HG02852 (cell line): Measurements from ENCODE around the gene TRIM33.
"Not testable (repeated sequence)": the region's sequence is repeated elsewhere in the genome, so short reads cannot be mapped to it uniquely, and the experiment has no call there.

ENCODE experiments used
- ATAC-seq: cut with Tn5 transposase; IDR thresholded peaks from one replicate; pipeline ENCODE4 v1.9.1; 2021; ENCODE audit warnings: mild to moderate bottlenecking, moderate library complexity; ENCODE audit not compliant: unreplicated experiment

The TRIM33 gene

DNA sequence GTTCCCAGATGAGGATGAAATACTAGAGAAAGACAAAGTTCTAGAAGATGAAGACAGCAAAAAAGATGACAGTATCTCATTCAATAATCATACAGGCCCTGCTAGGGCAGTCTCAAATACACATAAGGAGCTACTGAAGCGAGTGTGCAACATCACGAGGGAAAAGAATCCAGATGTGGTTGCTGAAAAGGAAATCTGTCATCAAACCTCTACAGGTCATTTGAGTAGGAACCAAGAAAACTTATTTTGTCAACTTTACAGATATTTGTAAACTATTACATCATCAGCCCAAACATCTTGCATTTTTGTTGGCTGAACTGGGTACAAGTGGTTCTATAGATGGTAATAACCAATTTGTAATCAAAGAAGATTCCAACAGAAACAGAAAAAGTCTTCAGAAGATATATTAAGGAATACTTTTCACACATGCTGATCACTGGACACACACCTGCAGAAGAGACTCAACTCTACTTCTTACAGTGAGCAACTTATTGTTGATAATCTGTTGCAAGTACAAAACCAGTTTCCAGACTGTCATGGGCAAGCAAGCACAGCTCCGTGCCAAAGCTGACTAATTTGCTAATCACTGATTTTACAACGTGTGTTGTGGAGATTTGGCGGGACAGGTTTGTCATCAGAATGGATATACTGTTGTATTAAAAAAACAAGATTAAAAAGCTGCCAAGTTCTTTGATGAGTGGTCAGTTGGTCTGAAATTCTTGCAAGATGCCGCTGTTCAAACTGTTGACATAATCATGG is 42.1 kb downstream of the TRIM33 start:
- ATAC-seq, result peak; percentile 50

DNA sequence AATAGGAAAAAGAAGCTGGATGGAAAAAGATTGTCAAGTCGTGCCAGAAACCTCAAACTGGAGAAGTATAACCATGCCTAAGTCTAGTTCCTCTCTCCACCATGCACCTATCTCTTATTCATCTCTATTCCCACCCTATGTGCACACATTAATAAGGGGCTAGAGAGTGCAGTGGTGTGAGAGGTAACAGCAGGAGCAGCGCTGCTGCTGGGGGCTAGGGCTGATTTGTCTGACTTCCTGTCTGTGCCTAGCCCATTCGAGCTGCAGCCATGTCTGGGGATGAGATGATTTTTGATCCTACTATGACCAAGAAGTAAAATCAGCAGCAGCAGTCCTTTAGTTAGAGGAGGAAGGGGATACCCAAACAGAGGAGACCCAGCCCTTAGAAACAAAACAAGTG is 43.0 kb downstream of the TRIM33 start:
- ATAC-seq, result no peak

DNA sequence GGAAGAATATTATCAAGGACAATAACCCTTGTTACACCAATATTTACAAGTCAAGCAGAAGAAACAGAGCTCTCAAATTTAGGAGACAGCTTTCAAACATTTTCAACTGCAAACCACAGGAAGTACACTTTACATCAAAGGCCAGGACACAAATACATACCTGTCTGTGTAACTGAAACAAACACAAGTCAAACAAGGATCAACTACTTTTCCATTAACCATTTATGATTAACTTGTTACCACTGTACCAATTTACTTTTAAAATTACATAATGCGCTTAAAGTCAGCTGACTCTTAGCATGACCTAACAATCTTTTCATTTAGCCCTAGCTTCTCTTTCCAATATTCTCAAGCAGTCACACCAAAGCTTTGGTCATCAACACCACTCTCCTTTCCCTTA is 43.5 kb downstream of the TRIM33 start:
- no peak for ATAC-seq

DNA sequence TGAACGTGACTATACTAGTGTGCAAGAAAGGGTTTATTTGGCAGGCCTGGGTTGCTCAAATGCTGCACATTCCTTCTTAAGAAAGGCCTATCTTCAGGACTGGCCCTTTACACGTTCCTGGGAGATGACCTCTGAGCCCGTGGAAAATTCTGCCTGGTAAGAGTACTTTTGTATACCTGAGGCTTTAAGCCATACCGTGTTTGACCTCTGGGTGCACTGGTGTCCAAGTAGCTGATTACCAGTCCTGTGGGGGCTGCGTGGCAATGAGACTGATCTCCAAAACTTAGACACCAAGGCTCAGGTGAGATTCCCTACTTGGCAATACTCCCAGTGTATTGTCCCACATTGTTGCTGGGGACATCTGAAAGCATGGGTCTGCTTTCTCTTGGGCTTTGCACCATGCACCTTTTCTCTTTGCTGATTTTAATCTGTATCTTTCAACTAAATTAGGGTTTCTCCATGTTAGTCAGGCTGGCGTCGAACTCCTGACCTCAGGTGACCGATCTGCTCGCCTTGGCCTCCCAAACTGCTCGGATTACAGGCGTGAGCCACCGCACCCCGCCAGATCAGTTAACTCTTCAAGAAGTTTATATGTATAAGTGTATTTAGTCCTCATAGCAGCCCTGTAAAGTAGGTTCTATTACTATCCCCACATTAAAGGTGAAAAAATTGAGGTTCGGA is 44.5 kb downstream of the TRIM33 start:
- ATAC-seq, result no peak

DNA sequence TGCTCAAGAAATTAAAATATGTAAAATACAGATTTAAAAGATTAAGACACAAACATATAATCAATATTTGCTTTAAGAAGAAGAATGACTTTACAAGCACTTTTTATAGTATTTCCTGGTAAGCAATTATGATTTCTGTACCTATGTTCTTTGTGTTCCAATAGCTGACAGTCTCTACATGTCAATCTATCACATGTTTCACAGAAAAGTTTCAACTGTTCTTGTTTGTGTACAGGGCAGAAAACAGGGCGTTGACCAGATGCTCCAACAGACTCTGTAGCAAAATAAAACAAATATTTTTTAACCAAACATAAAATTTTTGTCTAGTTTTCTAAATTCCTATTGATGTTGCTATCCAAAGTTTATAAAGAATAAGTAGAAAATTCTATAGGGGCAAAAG is 48.0 kb downstream of the TRIM33 start:
- ATAC-seq, result no peak

GRCh38 chr1:114462341-114462740 is 48.7 kb downstream of the TRIM33 start:
- ATAC-seq, result no peak

GRCh38 chr1:114458237-114458777 is 52.7 kb downstream of the TRIM33 start:
- no peak for ATAC-seq

DNA sequence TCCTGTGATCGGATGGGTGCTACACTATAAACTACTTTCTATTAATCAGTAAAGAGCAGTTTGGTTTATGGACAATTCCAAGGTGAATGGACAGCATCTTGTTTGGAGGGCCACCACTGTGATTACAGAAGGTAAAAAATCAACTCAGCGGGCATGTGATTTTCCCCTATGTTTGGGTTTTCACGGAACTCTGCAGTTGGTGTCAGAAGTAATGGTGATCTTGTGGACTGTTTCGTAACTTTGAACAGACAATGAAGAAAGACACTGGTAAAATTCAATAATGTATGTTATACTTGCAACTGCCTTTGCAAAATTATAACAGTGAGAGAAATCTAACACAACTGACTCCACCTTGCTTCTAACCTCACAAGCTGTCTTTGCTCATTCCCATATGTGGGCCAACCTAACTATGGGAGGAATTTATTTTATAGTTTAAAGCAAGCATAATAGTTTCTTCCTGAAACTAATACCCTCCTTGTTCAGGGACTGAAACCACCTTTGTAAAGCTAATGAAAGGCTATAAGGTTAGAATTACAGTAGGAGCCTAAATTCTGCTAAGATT is 53.2 kb downstream of the TRIM33 start:
- no peak for ATAC-seq

GRCh38 chr1:114456586-114456985 is 54.4 kb downstream of the TRIM33 start:
- ATAC-seq, result no peak

- ATAC-seq, result no peak
Observed at GRCh38 chr1:114455102-114455785, 55.8 kb downstream of the TRIM33 start.

GRCh38 chr1:114454539-114454938 is 56.5 kb downstream of the TRIM33 start:
- no peak for ATAC-seq

DNA sequence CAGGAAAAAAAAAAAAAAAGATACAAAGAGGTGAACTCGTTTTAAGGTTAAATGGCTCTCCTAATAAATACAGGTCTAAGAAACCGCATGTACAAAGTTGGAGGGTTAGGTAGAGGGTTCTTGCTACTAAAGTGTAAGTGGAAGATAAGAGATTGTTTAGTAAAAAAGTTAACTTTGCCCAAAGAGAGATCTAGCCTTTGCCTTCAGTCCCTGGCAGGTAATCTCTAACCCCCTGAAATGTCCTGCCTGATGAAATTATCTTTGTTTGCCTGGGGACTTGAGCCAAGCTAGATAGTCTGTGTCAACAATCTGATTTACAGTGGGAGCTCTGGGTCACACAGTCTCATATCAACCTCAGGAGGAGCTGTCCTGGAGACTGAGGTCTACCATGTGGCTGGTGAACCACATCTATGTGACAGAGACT is 57.6 kb downstream of the TRIM33 start:
- no peak for ATAC-seq

GRCh38 chr1:114448370-114449036 is 62.5 kb downstream of the TRIM33 start:
- ATAC-seq, result no peak

DNA sequence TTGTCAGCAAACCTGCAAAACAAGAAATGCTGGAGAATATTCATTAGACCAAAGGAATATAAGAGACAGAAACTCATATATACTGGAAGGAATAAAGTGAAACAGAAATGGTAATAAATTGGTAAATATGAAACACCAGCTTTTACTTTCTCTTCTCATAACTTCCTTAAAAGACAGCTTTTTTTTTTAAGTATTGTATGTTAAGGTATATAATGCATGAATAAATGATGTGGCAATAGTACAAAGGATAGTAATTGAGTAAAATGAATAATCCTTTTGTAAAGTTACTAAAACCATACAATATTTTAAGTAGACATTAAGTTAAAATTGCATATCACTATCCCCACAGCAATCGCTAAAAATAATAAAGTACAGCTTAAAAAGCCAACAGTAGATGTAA is 64.8 kb downstream of the TRIM33 start:
- ATAC-seq, result no peak

GRCh38 chr1:114443226-114443625 is 67.8 kb downstream of the TRIM33 start:
- ATAC-seq, result not testable (repeated sequence)

DNA sequence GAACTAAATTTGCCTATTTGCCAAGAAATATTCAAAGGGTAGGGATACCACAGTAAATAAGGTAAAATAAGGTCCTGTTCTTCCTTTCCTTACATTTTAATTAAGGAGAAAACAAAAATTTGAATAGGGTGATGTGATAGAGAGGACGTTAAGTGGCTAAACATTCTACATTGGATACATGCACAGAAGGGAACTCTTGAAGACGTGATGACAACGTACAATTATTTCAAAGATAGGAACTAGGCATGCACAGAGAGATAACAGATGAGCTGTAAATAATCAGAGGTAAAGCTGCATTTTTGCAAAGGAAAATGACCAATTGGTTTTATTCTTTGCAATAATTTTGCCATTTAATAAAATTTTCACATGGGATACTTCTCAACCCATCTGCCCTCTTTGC is 69.7 kb downstream of the TRIM33 start:
- no peak for ATAC-seq

DNA sequence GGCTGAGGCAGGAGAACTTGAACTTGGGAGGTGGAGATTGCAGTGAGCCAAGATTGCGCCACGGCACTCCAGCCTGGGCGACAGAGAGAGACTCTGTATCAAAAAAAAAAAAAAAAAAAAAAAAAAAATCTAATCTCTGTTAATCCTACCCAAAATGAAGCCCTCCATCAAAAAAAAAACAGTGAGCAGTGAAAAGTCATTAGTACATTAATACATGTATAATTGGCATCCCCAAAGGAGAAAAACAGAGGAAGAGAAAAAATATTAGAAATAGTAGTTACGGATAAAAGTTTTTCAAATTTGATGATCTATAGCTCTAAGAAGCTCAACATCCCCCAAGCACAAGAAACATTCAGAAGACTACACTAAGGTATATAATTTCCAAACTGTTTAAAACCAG is 71.6 kb downstream of the TRIM33 start:
- no peak for ATAC-seq

DNA sequence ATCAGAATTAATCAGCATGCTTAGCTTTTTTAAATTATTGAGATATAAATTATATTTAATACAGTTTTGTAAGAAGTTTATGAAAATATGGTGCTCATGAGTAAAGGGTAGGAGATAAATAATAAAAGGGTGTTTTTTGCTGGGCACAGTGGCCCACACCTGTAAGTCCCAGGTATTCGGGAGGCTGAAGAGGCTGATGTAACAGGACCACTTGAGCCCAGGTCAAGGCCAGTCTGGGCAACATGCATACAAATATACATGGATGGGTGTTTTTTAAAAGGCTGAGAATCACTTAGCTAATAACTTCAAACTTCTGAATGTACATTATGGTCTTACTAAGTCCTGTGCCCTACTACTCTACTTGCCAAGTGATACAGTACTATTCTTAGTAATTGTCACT is 73.2 kb downstream of the TRIM33 start:
- ATAC-seq, result no peak

GRCh38 chr1:114436799-114437198 is 74.2 kb downstream of the TRIM33 start:
- no peak for ATAC-seq

GRCh38 chr1:114435088-114435715 is 75.8 kb downstream of the TRIM33 start:
- no peak for ATAC-seq
